ENCODE results near the gene ZNF140. TPM values are rescaled to one million over a fixed set of nuclear protein-coding genes. Genes with fewer than 3 reads are reported as not detected.

The ZNF140 gene
- total and polyA plus RNA-seq, 4 donors, result 11.4 to 57.7 (median 14.2) TPM

- TF ChIP-seq, protein P1, sequence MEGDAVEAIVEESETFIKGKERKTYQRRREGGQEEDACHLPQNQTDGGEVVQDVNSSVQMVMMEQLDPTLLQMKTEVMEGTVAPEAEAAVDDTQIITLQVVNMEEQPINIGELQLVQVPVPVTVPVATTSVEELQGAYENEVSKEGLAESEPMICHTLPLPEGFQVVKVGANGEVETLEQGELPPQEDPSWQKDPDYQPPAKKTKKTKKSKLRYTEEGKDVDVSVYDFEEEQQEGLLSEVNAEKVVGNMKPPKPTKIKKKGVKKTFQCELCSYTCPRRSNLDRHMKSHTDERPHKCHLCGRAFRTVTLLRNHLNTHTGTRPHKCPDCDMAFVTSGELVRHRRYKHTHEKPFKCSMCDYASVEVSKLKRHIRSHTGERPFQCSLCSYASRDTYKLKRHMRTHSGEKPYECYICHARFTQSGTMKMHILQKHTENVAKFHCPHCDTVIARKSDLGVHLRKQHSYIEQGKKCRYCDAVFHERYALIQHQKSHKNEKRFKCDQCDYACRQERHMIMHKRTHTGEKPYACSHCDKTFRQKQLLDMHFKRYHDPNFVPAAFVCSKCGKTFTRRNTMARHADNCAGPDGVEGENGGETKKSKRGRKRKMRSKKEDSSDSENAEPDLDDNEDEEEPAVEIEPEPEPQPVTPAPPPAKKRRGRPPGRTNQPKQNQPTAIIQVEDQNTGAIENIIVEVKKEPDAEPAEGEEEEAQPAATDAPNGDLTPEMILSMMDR (IDR thresholded peaks at IDR 0.05; ENCODE audit: control extremely low read depth, extremely low read depth), result no peak
- peak overlapping the region; percentile 96 to 98 for H3K27ac ChIP-seq (ENCODE audit: low read depth in 1 of 2, low read length in 1 of 2)
- no peaks in the 10 kb centered on the region for H3K27me3 ChIP-seq (ENCODE audit: control insufficient read depth in 3 of 3, insufficient read depth in 3 of 3, low read length in 2 of 3)
- peak overlapping the region; percentile 95 to 98 for H3K9ac ChIP-seq (ENCODE audit: insufficient read depth in 1 of 2, low read length in 2 of 2)
- ATAC-seq (ENCODE audit: insufficient read depth, low FRiP score) (peak; percentile 5), DNase-seq (peak in 2 of 3 donors; percentile 15 to 30)
- peaks cover 0 to 12% (median 0%) of the 10 kb centered on the region in 5 donors for H3K4me1 ChIP-seq (ENCODE audit: control insufficient read depth in 5 of 5, insufficient read depth in 5 of 5, low read length in 5 of 5)
- H3K4me3 ChIP-seq, result peak overlapping the region; percentile 78
- WGBS, 2 donors, result 29 to 30% methylated on average over 16 to 17 of the region's 17 CpGs
- peaks cover 26 to 33% (median 32%) of the 10 kb centered on the region in 4 donors for H3K9me3 ChIP-seq (ENCODE audit: control insufficient read depth in 4 of 4, insufficient read depth in 3 of 4, low read length in 3 of 4)
- peaks cover 18 to 49% (median 41%) of the 10 kb centered on the region in 4 donors for H3K36me3 ChIP-seq (ENCODE audit: control insufficient read depth in 4 of 4, insufficient read depth in 4 of 4, low read length in 4 of 4)
Measured at GRCh38 chr12:133081159-133081780, 547 bp downstream of the ZNF140 start.

- DNase-seq (no peak), ATAC-seq (ENCODE audit: insufficient read depth, low FRiP score) (no peak)
- 97 to 100% methylated on average over 6 of the region's 6 CpGs for WGBS, 2 donors
- TF ChIP-seq, protein P1 (IDR thresholded peaks at IDR 0.05; ENCODE audit: control extremely low read depth, extremely low read depth), result no peak
- no peak overlapping the region for H3K4me3 ChIP-seq
- H3K27ac ChIP-seq (ENCODE audit: low read depth in 1 of 2, low read length in 1 of 2), result no peak overlapping the region
- no peak overlapping the region for H3K9ac ChIP-seq (ENCODE audit: insufficient read depth in 1 of 2, low read length in 2 of 2)
- peaks cover 25 to 43% (median 33%) of the 10 kb centered on the region in 4 donors for H3K9me3 ChIP-seq (ENCODE audit: control insufficient read depth in 4 of 4, insufficient read depth in 3 of 4, low read length in 3 of 4)
- peaks cover 18 to 67% (median 54%) of the 10 kb centered on the region in 4 donors for H3K36me3 ChIP-seq (ENCODE audit: control insufficient read depth in 4 of 4, insufficient read depth in 4 of 4, low read length in 4 of 4)
- H3K27me3 ChIP-seq (ENCODE audit: control insufficient read depth in 3 of 3, insufficient read depth in 3 of 3, low read length in 2 of 3), result no peaks in the 10 kb centered on the region
- H3K4me1 ChIP-seq (ENCODE audit: control insufficient read depth in 5 of 5, insufficient read depth in 5 of 5, low read length in 5 of 5), result peaks cover 0 to 12% (median 0%) of the 10 kb centered on the region in 5 donors
Measured at GRCh38 chr12:133083345-133083744, 2.6 kb downstream of the ZNF140 start.

- DNase-seq (no peak), ATAC-seq (ENCODE audit: insufficient read depth, low FRiP score) (no peak)
- no peak overlapping the region for H3K9ac ChIP-seq (ENCODE audit: insufficient read depth in 1 of 2, low read length in 2 of 2)
- TF ChIP-seq, protein P1 (IDR thresholded peaks at IDR 0.05; ENCODE audit: control extremely low read depth, extremely low read depth), result no peak
- no peak overlapping the region for H3K4me3 ChIP-seq
- no peaks in the 10 kb centered on the region for H3K27me3 ChIP-seq (ENCODE audit: control insufficient read depth in 3 of 3, insufficient read depth in 3 of 3, low read length in 2 of 3)
- no peaks in the 10 kb centered on the region for H3K4me1 ChIP-seq (ENCODE audit: control insufficient read depth in 5 of 5, insufficient read depth in 5 of 5, low read length in 5 of 5)
- H3K9me3 ChIP-seq (ENCODE audit: control insufficient read depth in 4 of 4, insufficient read depth in 3 of 4, low read length in 3 of 4), result peaks cover 22 to 75% (median 72%) of the 10 kb centered on the region in 4 donors
- 97 to 98% methylated on average over 3 of the region's 3 CpGs for WGBS, 2 donors
- no peak overlapping the region for H3K27ac ChIP-seq (ENCODE audit: low read depth in 1 of 2, low read length in 1 of 2)
- H3K36me3 ChIP-seq (ENCODE audit: control insufficient read depth in 4 of 4, insufficient read depth in 4 of 4, low read length in 4 of 4), result peaks cover 17 to 83% (median 61%) of the 10 kb centered on the region in 4 donors
Measured at GRCh38 chr12:133105620-133106019, 24.9 kb downstream of the ZNF140 start.
